Endothelial cell of umbilical vein (primary cell): ENCODE data around the gene SPATS2L. TPM values are rescaled to one million over a fixed set of nuclear protein-coding genes. Genes with fewer than 3 reads are reported as not detected.

ENCODE experiments used
- BruUV-seq: library from RNA; stranded (reverse); fragments of 400-500 nt; replicated peaks from 2 replicates; lab custom pipeline; 2021; lab: Mats Ljungman, UMichigan
- CTCF ChIA-PET: fragments of 300-600, 350-600 bp; sonication (Branson Sonifier 250); formaldehyde crosslinking; loops from one replicate; lab custom pipeline; 2021; ENCODE audit warnings: antibody characterized with exemption, inconsistent platforms; lab: Charles Lee
- POLR2A ChIA-PET: fragments of 300-600, 350-600 bp; sonication (Branson Sonifier 250); formaldehyde crosslinking; loops from one replicate; lab custom pipeline; 2021; ENCODE audit warnings: antibody characterized with exemption, inconsistent platforms; lab: Charles Lee
- DNase-seq: peaks from one replicate; pipeline ENCODE4 v3.0.0-alpha.2; 2011; ENCODE audit warnings: low read depth, low spot score
- FAIRE-seq: peaks from 2 replicates; lab custom pipeline; 2011; peaks lifted over from hg19 to GRCh38; lab: Jason Lieb, UNC
- H2AFZ ChIP-seq: 2 replicates; pipeline ENCODE4 v1.6.0; 2012; ENCODE audit warnings: low read depth, low read length, control low read depth, inconsistent platforms
- H3K27ac ChIP-seq: 2 replicates; pipeline ENCODE4 v1.5.1; 2011; ENCODE audit warnings: low read depth, mild to moderate bottlenecking, control low read depth, low read length, moderate library complexity; ENCODE audit not compliant: insufficient read depth
- H3K27me3 ChIP-seq, 2 experiments: 2 replicates each; pipeline versions ENCODE4 v1.6.0 to v1.6.1; 2011; ENCODE audit warnings: low read length in 2 of 2, mixed read lengths in 1 of 2; ENCODE audit not compliant: control insufficient read depth in 2 of 2, insufficient read depth in 2 of 2
- H3K36me3 ChIP-seq, 2 experiments: 2 replicates in 1 of 2; 3 replicates in 1 of 2; pipeline ENCODE4 v1.5.1; 2011; ENCODE audit warnings: low read length in 2 of 2, mild to moderate bottlenecking in 1 of 2, moderate library complexity in 1 of 2; ENCODE audit not compliant: control insufficient read depth in 2 of 2, insufficient read depth in 2 of 2; ENCODE audit errors: extremely low read depth in 1 of 2
- H3K4me1 ChIP-seq: 3 replicates; pipeline ENCODE4 v1.5.1; 2011; ENCODE audit warnings: mild to moderate bottlenecking, low read length; ENCODE audit not compliant: control insufficient read depth, insufficient read depth; ENCODE audit errors: extremely low read depth
- H3K4me2 ChIP-seq: 2 replicates; pipeline ENCODE4 v1.6.1; 2011; ENCODE audit warnings: low read length, control low read depth, mixed read lengths; ENCODE audit not compliant: insufficient read depth
- H3K4me3 ChIP-seq, 3 experiments: fragments of 200-600 bp in 1 of 3; sonication (generic), shearing (Covaris generic) in 1 of 3; replicated peaks in 1 of 3; 2 replicates each; pipeline ENCODE4 v1.5.1; 2011 to 2016; ENCODE audit warnings: control low read depth in 3 of 3, low read length in 3 of 3, mild to moderate bottlenecking in 2 of 3, inconsistent platforms in 1 of 3, low read depth in 1 of 3, moderate library complexity in 1 of 3; ENCODE audit not compliant: insufficient read depth in 1 of 3
- H3K79me2 ChIP-seq: 2 replicates; pipeline ENCODE4 v1.6.0; 2012; ENCODE audit warnings: low read length, inconsistent platforms; ENCODE audit not compliant: control insufficient read depth, insufficient read depth
- H3K9ac ChIP-seq: replicated peaks from 2 replicates; pipeline ENCODE3; 2011; ENCODE audit warnings: low read length, control low read depth; ENCODE audit not compliant: insufficient read depth; ENCODE audit errors: extremely low read depth
- H3K9me1 ChIP-seq: replicated peaks from 3 replicates; pipeline ENCODE4 v1.6.0; 2011; ENCODE audit warnings: mild to moderate bottlenecking, low read length; ENCODE audit not compliant: control insufficient read depth, insufficient read depth; ENCODE audit errors: extremely low read depth
- H3K9me3 ChIP-seq: replicated peaks from 2 replicates; pipeline ENCODE4 v1.5.1; 2012; ENCODE audit warnings: low read length, inconsistent platforms; ENCODE audit not compliant: control insufficient read depth, insufficient read depth
- H4K20me1 ChIP-seq: replicated peaks from 2 replicates; pipeline ENCODE3; 2011; ENCODE audit warnings: mild to moderate bottlenecking, low read length; ENCODE audit not compliant: control insufficient read depth, insufficient read depth; ENCODE audit errors: extremely low read depth
- EZH2 ChIP-seq: IDR thresholded peaks from 2 replicates; pipeline ENCODE4 v1.6.1; 2012; ENCODE audit warnings: borderline replicate concordance, low read depth, mild to moderate bottlenecking, moderate library complexity, low read length, inconsistent platforms; ENCODE audit not compliant: severe bottlenecking
- FOS ChIP-seq: IDR thresholded peaks from 2 replicates; pipeline ENCODE4 v1.6.1; 2011; ENCODE audit warnings: mild to moderate bottlenecking, low read length, moderate library complexity, borderline replicate concordance; ENCODE audit not compliant: insufficient read depth
- GATA2 ChIP-seq: IDR thresholded peaks from 2 replicates; pipeline ENCODE4 v1.7.0; 2011; ENCODE audit warnings: low read depth, mild to moderate bottlenecking, moderate library complexity, mixed read lengths, low read length; ENCODE audit not compliant: insufficient read length, insufficient read depth
- JUN ChIP-seq: IDR thresholded peaks from 2 replicates; pipeline ENCODE4 v1.6.1; 2011; ENCODE audit warnings: borderline replicate concordance, low read depth; ENCODE audit not compliant: insufficient read length, insufficient read depth
- MYC ChIP-seq: IDR thresholded peaks from one replicate; pipeline ENCODE4 v1.6.1; 2011; ENCODE audit warnings: mild to moderate bottlenecking, low read depth, low read length
- POLR2A ChIP-seq: IDR thresholded peaks from 2 replicates; pipeline ENCODE4 v1.6.1; 2012; ENCODE audit warnings: low read depth, mild to moderate bottlenecking, control low read depth, low read length
- POLR2AphosphoS5 ChIP-seq: IDR thresholded peaks from 2 replicates; pipeline ENCODE4 v1.6.1; 2012; ENCODE audit warnings: low read depth, mild to moderate bottlenecking, control low read depth, low read length, moderate library complexity; ENCODE audit not compliant: insufficient read depth
- dilution Hi-C: fragments of 300-500 bp; cut with MboI; formaldehyde crosslinking; loops from one replicate; pipeline ENCODE4 v1.15.0; 2019; ENCODE audit warnings: low sequenced_read_pairs; ENCODE audit not compliant: extremely low pct_ligation_motif_present
- intact Hi-C: fragments of 100-400 bp; cut with micrococcal nuclease; formaldehyde crosslinking; loops from one replicate; pipeline ENCODE4 v1.10.0; 2022
- polyA plus RNA-seq, 4 experiments: library from polyadenylated mRNA; depleted of rRNA in 3 of 4; stranded (reverse) in 3 of 4; unstranded in 1 of 4; fragments of >200 nt; gene quantifications; 2 replicates each; pipeline versions ENCODE4 v1.2.1 to v1.2.3, GENCODE V29; 2011 to 2012; ENCODE audit warnings: missing spikeins in 1 of 4
- total RNA-seq: library from RNA; stranded (reverse); gene quantifications from 2 replicates; pipeline ENCODE4 v1.2.3, GENCODE V29; 2021
- TF ChIP-seq, protein P1 (sequence below), 2 donors: IDR thresholded peaks; 1 replicate in 1 of 2; 2 replicates in 1 of 2; pipeline ENCODE4 v1.5.1; 2011; ENCODE audit warnings: low read length in 2 of 2, mild to moderate bottlenecking in 2 of 2, moderate library complexity in 2 of 2, control low read depth in 1 of 2, inconsistent platforms in 1 of 2, low read depth in 1 of 2; ENCODE audit not compliant: insufficient read depth in 1 of 2; ENCODE audit errors: extremely low read depth in 1 of 2
- TF ChIP-seq, protein P2 (sequence below): IDR thresholded peaks from 2 replicates; pipeline ENCODE4 v1.6.1; 2011; ENCODE audit not compliant: insufficient read depth, insufficient read length

The SPATS2L gene
- total and polyA plus RNA-seq, 2 donors (not counting 3 experiments of a cell fraction or from before 2014, with no cell fraction given) = 29.1 to 72.9 TPM

GRCh38 chr2:200488169-200488568 lies 181.7 kb downstream of the SPATS2L start:
- POLR2A ChIA-PET = no interaction called here
- Histone ChIP-seq H3K9ac (no peak overlapping the region), H3K36me3 (peaks cover 0 to 2% of the 10 kb centered on the region in 2 experiments), H3K9me3 (no peaks in the 10 kb centered on the region), H3K79me2 (no peaks in the 10 kb centered on the region), H3K9me1 (no peaks in the 10 kb centered on the region), H4K20me1 (no peaks in the 10 kb centered on the region), H3K27ac (no peak overlapping the region), H3K4me2 (no peak overlapping the region), H3K4me1 (no peaks in the 10 kb centered on the region), H2AFZ (no peak overlapping the region), H3K27me3 (no peaks in the 10 kb centered on the region), H3K4me3 (no peak overlapping the region)
- intact Hi-C loops (loop anchor here (10.0 kb wide), 1 partner anchor 247 kb away; no protein-coding TSS in a partner anchor), dilution Hi-C loops (no loop called here)
- no TSS peak for BruUV-seq
- no peak for FAIRE-seq
- no peak for DNase-seq
- TF ChIP-seq MYC (no peak), POLR2AphosphoS5 (no peak), GATA2 (no peak), JUN (no peak), EZH2 (no peak), POLR2A (no peak), FOS (no peak)
- TF ChIP-seq, protein P1, sequence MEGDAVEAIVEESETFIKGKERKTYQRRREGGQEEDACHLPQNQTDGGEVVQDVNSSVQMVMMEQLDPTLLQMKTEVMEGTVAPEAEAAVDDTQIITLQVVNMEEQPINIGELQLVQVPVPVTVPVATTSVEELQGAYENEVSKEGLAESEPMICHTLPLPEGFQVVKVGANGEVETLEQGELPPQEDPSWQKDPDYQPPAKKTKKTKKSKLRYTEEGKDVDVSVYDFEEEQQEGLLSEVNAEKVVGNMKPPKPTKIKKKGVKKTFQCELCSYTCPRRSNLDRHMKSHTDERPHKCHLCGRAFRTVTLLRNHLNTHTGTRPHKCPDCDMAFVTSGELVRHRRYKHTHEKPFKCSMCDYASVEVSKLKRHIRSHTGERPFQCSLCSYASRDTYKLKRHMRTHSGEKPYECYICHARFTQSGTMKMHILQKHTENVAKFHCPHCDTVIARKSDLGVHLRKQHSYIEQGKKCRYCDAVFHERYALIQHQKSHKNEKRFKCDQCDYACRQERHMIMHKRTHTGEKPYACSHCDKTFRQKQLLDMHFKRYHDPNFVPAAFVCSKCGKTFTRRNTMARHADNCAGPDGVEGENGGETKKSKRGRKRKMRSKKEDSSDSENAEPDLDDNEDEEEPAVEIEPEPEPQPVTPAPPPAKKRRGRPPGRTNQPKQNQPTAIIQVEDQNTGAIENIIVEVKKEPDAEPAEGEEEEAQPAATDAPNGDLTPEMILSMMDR (IDR thresholded peaks at IDR 0.05; ENCODE audit: extremely low read depth in 1 of 2, insufficient read depth in 1 of 2, low read depth in 1 of 2, low read length in 2 of 2) = no peak
- TF ChIP-seq, protein P2, sequence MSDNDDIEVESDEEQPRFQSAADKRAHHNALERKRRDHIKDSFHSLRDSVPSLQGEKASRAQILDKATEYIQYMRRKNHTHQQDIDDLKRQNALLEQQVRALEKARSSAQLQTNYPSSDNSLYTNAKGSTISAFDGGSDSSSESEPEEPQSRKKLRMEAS = no peak
- CTCF ChIA-PET = no interaction called here
